ENCODE measurements around the gene TMEM125. TPM values are rescaled to one million over a fixed set of nuclear protein-coding genes. Genes with fewer than 3 reads are reported as not detected.

TMEM125 gene
- total and polyA plus RNA-seq, 2 experiments from 2014 or later: 2.0 TPM

GRCh38 chr1:43319766-43320165 lies 50.0 kb downstream of the TMEM125 start:
- H3K9me3 ChIP-seq (ENCODE audit: low read depth): no peaks in the 10 kb centered on the region

GRCh38 chr1:43321331-43321891 lies 51.6 kb downstream of the TMEM125 start:
- no peaks in the 10 kb centered on the region for H3K9me3 ChIP-seq (ENCODE audit: low read depth)
- H3K27me3 ChIP-seq: no peaks in the 10 kb centered on the region
- DNase-seq (ENCODE audit: low read depth in 1 of 2, low spot score in 1 of 2): no peak
- no peaks in the 10 kb centered on the region for H3K36me3 ChIP-seq
- H3K4me1 ChIP-seq (ENCODE audit: low read depth): no peaks in the 10 kb centered on the region
- H3K27ac ChIP-seq: no peak overlapping the region
- H3K4me3 ChIP-seq: no peak overlapping the region
- TF ChIP-seq CTCF (IDR thresholded peaks at IDR 0.05; ENCODE audit: low read depth, low read length): no peak

More at GRCh38 chr1:43319766-43320165, 50.0 kb downstream of the TMEM125 start:
- H3K4me3 ChIP-seq: no peak overlapping the region
- no peaks in the 10 kb centered on the region for H3K27me3 ChIP-seq
- no peak overlapping the region for H3K27ac ChIP-seq
- no peaks in the 10 kb centered on the region for H3K4me1 ChIP-seq (ENCODE audit: low read depth)
- no peaks in the 10 kb centered on the region for H3K36me3 ChIP-seq
- DNase-seq (ENCODE audit: low read depth in 1 of 2, low spot score in 1 of 2): no peak
- no peak for TF ChIP-seq CTCF (IDR thresholded peaks at IDR 0.05; ENCODE audit: low read depth, low read length)

- Histone ChIP-seq H3K27me3 (no peaks in the 10 kb centered on the region), H3K4me3 (no peak overlapping the region), H3K27ac (no peak overlapping the region), H3K4me1 (ENCODE audit: low read depth) (no peaks in the 10 kb centered on the region), H3K9me3 (ENCODE audit: low read depth) (no peaks in the 10 kb centered on the region), H3K36me3 (no peaks in the 10 kb centered on the region)
- DNase-seq (ENCODE audit: low read depth in 1 of 2, low spot score in 1 of 2): no peak
- TF ChIP-seq CTCF (IDR thresholded peaks at IDR 0.05; ENCODE audit: low read depth, low read length): no peak
Measured at GRCh38 chr1:43322506-43322905, 52.7 kb downstream of the TMEM125 start.

Other genes starting within 250 kb of the TMEM125 start
- 48.2 and 62.5 TPM in 2 replicates for gene EBNA1BP2, start 97.7 kb upstream of the TMEM125 start, total RNA-seq
- 60.0 and 65.0 TPM in 2 replicates for gene EBNA1BP2, start 97.7 kb upstream of the TMEM125 start, polyA plus RNA-seq
- gene CFAP57, start 97.7 kb upstream of the TMEM125 start, total RNA-seq: 0.11 TPM in 1 of 2 replicates, not detected in the other
- 0.09 and 0.72 TPM in 2 replicates for gene CFAP57, start 97.7 kb upstream of the TMEM125 start, polyA plus RNA-seq
- gene C1orf210, start 15.6 kb downstream of the TMEM125 start, total RNA-seq: 0.12 TPM in 1 of 2 replicates, not detected in the other
- not detected in 2 replicates for gene C1orf210, start 15.6 kb downstream of the TMEM125 start, polyA plus RNA-seq
- 2.2 and 5.0 TPM in 2 replicates for gene TIE1, start 31.0 kb downstream of the TMEM125 start, total RNA-seq
- gene TIE1, start 31.0 kb downstream of the TMEM125 start, polyA plus RNA-seq: 4.3 TPM in 1 of 2 replicates, not detected in the other
- not detected in 2 replicates for gene MPL, start 67.8 kb downstream of the TMEM125 start, total RNA-seq
- 0.10 TPM in 1 of 2 replicates, not detected in the other for gene MPL, start 67.8 kb downstream of the TMEM125 start, polyA plus RNA-seq
- 14.4 and 134 TPM in 2 replicates for gene CDC20, start 89.0 kb downstream of the TMEM125 start, total RNA-seq
- gene CDC20, start 89.0 kb downstream of the TMEM125 start, polyA plus RNA-seq: 18.7 and 163 TPM in 2 replicates
- gene ELOVL1, start 98.0 kb downstream of the TMEM125 start, total RNA-seq: 18.5 and 24.1 TPM in 2 replicates
- 38.6 and 50.0 TPM in 2 replicates for gene ELOVL1, start 98.0 kb downstream of the TMEM125 start, polyA plus RNA-seq
- gene MED8, start 119.8 kb downstream of the TMEM125 start, total RNA-seq: 25.5 and 31.3 TPM in 2 replicates
- 33.3 and 38.8 TPM in 2 replicates for gene MED8, start 119.8 kb downstream of the TMEM125 start, polyA plus RNA-seq
- gene SZT2, start 119.9 kb downstream of the TMEM125 start, total RNA-seq: 16.5 and 28.2 TPM in 2 replicates
- 10.3 and 11.5 TPM in 2 replicates for gene SZT2, start 119.9 kb downstream of the TMEM125 start, polyA plus RNA-seq
- gene HYI, start 183.9 kb downstream of the TMEM125 start, total RNA-seq: 37.2 and 65.2 TPM in 2 replicates
- gene HYI, start 183.9 kb downstream of the TMEM125 start, polyA plus RNA-seq: 15.5 and 35.2 TPM in 2 replicates